OCI-LY7 (cell line): ENCODE results near the gene HCFC2. TPM values are rescaled to one million over a fixed set of nuclear protein-coding genes. Genes with fewer than 3 reads are reported as not detected.
"Not testable (repeated sequence)": the region's sequence is repeated elsewhere in the genome, so short reads cannot be mapped to it uniquely, and the experiment has no call there.

Experiments
- Bru-seq: library from RNA; stranded (reverse); fragments of 400-500 nt; gene quantifications from one replicate; lab custom pipeline; 2021; lab: Mats Ljungman, UMichigan
- BruChase-seq, 2 experiments: library from RNA; stranded (reverse); fragments of 400-500 nt; gene quantifications; one replicate each; lab custom pipeline; 2021; lab: Mats Ljungman, UMichigan
- BruUV-seq: library from RNA; stranded (reverse); fragments of 400-500 nt; replicated peaks from 2 replicates; lab custom pipeline; 2021; lab: Mats Ljungman, UMichigan
- CTCF ChIA-PET: fragments of 300-600 bp; sonication (Branson Sonifier 250); formaldehyde crosslinking; loops from one replicate; lab custom pipeline; 2022; ENCODE audit warnings: antibody characterized with exemption; ENCODE audit not compliant: unreplicated experiment; lab: Charles Lee
- POLR2A ChIA-PET: fragments of 300-600 bp; sonication (Branson Sonifier 250); formaldehyde crosslinking; loops from one replicate; lab custom pipeline; 2022; ENCODE audit warnings: antibody characterized with exemption; lab: Charles Lee
- DNase-seq: peaks from one replicate; pipeline ENCODE4 v3.0.0-alpha.2; 2015; ENCODE audit warnings: low spot score
- H2AFZ ChIP-seq: fragments of 200-600 bp; sonication (generic), shearing (Covaris generic); 2 replicates; pipeline ENCODE4 v1.6.1; 2014; ENCODE audit warnings: mild to moderate bottlenecking, antibody characterized with exemption, low read length, moderate library complexity
- H3K27ac ChIP-seq: fragments of 200-600 bp; sonication (generic); 2 replicates; pipeline ENCODE4 v1.5.1; 2014; ENCODE audit warnings: mixed run types, low read depth, mild to moderate bottlenecking, moderate library complexity, low read length, inconsistent platforms; ENCODE audit not compliant: poor library complexity, severe bottlenecking
- H3K36me3 ChIP-seq: fragments of 200-600 bp; sonication (generic); 2 replicates; pipeline ENCODE4 v1.6.1; 2014; ENCODE audit warnings: mild to moderate bottlenecking, antibody characterized with exemption, low read length, moderate library complexity, mixed read lengths; ENCODE audit not compliant: insufficient read depth
- H3K4me1 ChIP-seq: fragments of 200-600 bp; sonication (generic); 2 replicates; pipeline ENCODE4 v1.5.1; 2014; ENCODE audit warnings: mild to moderate bottlenecking, low read length; ENCODE audit not compliant: insufficient read depth, poor library complexity, severe bottlenecking
- H3K4me2 ChIP-seq: fragments of 200-600 bp; sonication (generic); 2 replicates; pipeline ENCODE4 v1.6.1; 2014; ENCODE audit warnings: mild to moderate bottlenecking, low read length
- H3K4me3 ChIP-seq: fragments of 200-600 bp; sonication (generic); 2 replicates; pipeline ENCODE4 v1.5.1; 2014; ENCODE audit warnings: mild to moderate bottlenecking, low read depth, low read length; ENCODE audit not compliant: poor library complexity, severe bottlenecking
- H3K79me2 ChIP-seq: fragments of 200-600 bp; sonication (generic); 2 replicates; pipeline ENCODE4 v1.6.1; 2016; ENCODE audit warnings: low read depth, mild to moderate bottlenecking, low read length, moderate library complexity, mixed read lengths; ENCODE audit not compliant: insufficient read depth
- H3K9me2 ChIP-seq: fragments of 200-600 bp; sonication (generic); 2 replicates; pipeline ENCODE4 v1.6.1; 2016; ENCODE audit warnings: mild to moderate bottlenecking, low read length, mixed read lengths; ENCODE audit not compliant: insufficient read depth
- H3K9me3 ChIP-seq: fragments of 200-600 bp; sonication (generic); 2 replicates; pipeline ENCODE4 v1.6.1; 2014; ENCODE audit warnings: mild to moderate bottlenecking, mixed run types, low read length, mixed read lengths
- H4K20me1 ChIP-seq: fragments of 200-600 bp; sonication (generic); 2 replicates; pipeline ENCODE4 v1.6.1; 2014; ENCODE audit warnings: mild to moderate bottlenecking, antibody characterized with exemption, low read length, moderate library complexity, mixed read lengths; ENCODE audit not compliant: insufficient read depth
- CTCF ChIP-seq: fragments of 200-600 bp; sonication (generic); conservative IDR thresholded peaks from 2 replicates; pipeline ENCODE4 v1.5.1; 2014; ENCODE audit warnings: mild to moderate bottlenecking, antibody characterized with exemption, low read length, moderate library complexity, mixed read lengths
- EZH2phosphoT487 ChIP-seq: fragments of 200-600 bp; sonication (generic); IDR thresholded peaks from 2 replicates; pipeline ENCODE4 v1.6.1; 2018; ENCODE audit warnings: low read depth, borderline replicate concordance, mild to moderate bottlenecking, mixed run types, antibody characterized with exemption, low read length, moderate library complexity, mixed read lengths
- intact Hi-C: fragments of 100-400 bp; cut with micrococcal nuclease; formaldehyde crosslinking; loops from one replicate; pipeline ENCODE4 v1.10.0; 2022; ENCODE audit not compliant: unreplicated experiment
- long read RNA-seq: library from polyadenylated mRNA; stranded (forward); transcript quantifications from one replicate; pipeline ENCODE4 v2.0.0, GENCODE V29; 2022
- total RNA-seq, 2 experiments: library from RNA; depleted of rRNA in 1 of 2; stranded (reverse); fragments of >200 nt in 1 of 2; shearing (Covaris generic) in 1 of 2; gene quantifications; 2 replicates each; pipeline ENCODE4 v1.2.3, GENCODE V29; 2014 to 2022

HCFC2 gene
- total RNA-seq (2014; rRNA removed; shearing (Covaris generic)), result 8.7 and 14.6 TPM in 2 replicates
- total RNA-seq (2022), result 11.8 and 14.2 TPM in 2 replicates
- Bru-seq, nascent RNA, result percentile 74 among the genes with signal in this experiment
- percentile 63 among the genes with signal in this experiment for BruChase-seq, experiment 1, labeled RNA remaining after a 6-hour chase
- percentile 69 among the genes with signal in this experiment for BruChase-seq, experiment 2, labeled RNA remaining after a 2-hour chase
- long read RNA-seq, full-length matches to known transcripts, result 19 of 27 reads
- long read RNA-seq, partial matches to known transcripts, result 3 of 27 reads
- long read RNA-seq, other reads (novel, unspliced or antisense), result 5 of 27 reads

- Histone ChIP-seq H2AFZ (peak within 1 kb of the TSS; percentile 91), H3K4me1 (peaks cover 16% of the 10 kb centered on the region), H3K4me2 (peak within 1 kb of the TSS; percentile 82), H3K9me2 (no peaks in the 10 kb centered on the region), H3K4me3 (peak within 1 kb of the TSS; percentile 97), H4K20me1 (no peaks in the 10 kb centered on the region), H3K36me3 (peaks cover 19% of the 10 kb centered on the region; the same call in 1 of the 2 replicates), H3K79me2 (peaks cover 10% of the 10 kb centered on the region; the same call in 1 of the 2 replicates), H3K9me3 (no peaks in the 10 kb centered on the region), H3K27ac (peak within 1 kb of the TSS; percentile 28)
- DNase-seq, result peak; percentile 91
- intact Hi-C loops, result loop anchor here (2.0 to 10.0 kb wide), 2 partner anchors 45 to 291 kb away; no protein-coding TSS in a partner anchor
- ChIA-PET CTCF (interaction anchor here (0.7 to 1.2 kb wide), 2 partner anchors 45 to 204 kb away, joined by 3 to 10 read pairs; no protein-coding TSS in a partner anchor), POLR2A (interaction anchor here (0.7 to 1.4 kb wide), 11 partner anchors 11 to 314 kb away, joined by 3 to 4 read pairs (median 3); partner anchors contain the start of genes HSP90B1 and NFYB)
- TF ChIP-seq EZH2phosphoT487 (no peak), CTCF (no peak)
- BruUV-seq, result no TSS peak
Observed at GRCh38 chr12:104064031-104064841, at the start of gene HCFC2. HCFC2 (plus strand) TSS chr12:104064531; CDS start chr12:104064561, 30 bp downstream.

GRCh38 chr12:104021862-104022261 is 42.5 kb upstream of the HCFC2 start:
- H4K20me1 ChIP-seq, H3K9me2 ChIP-seq, H2AFZ ChIP-seq, BruUV-seq, DNase-seq, H3K4me2 ChIP-seq, H3K27ac ChIP-seq, CTCF ChIA-PET, H3K4me1 ChIP-seq, H3K9me3 ChIP-seq, H3K36me3 ChIP-seq, intact Hi-C loops, POLR2A ChIA-PET, H3K79me2 ChIP-seq, H3K4me3 ChIP-seq: not testable (repeated sequence)

- no peak for DNase-seq
- no peaks in the 10 kb centered on the region for H3K79me2 ChIP-seq
- peaks cover 8% of the 10 kb centered on the region; the same call in 1 of the 2 replicates for H3K9me3 ChIP-seq
- no peaks in the 10 kb centered on the region for H3K36me3 ChIP-seq
- H3K4me1 ChIP-seq, result no peaks in the 10 kb centered on the region
- no peaks in the 10 kb centered on the region for H3K9me2 ChIP-seq
- intact Hi-C loops, result no loop called here
- no peak overlapping the region for H3K27ac ChIP-seq
- TF ChIP-seq CTCF (no peak), EZH2phosphoT487 (no peak)
- no peak overlapping the region for H3K4me2 ChIP-seq
- H2AFZ ChIP-seq, result no peak overlapping the region
- CTCF ChIA-PET, result no interaction called here
- no peak overlapping the region for H3K4me3 ChIP-seq
- POLR2A ChIA-PET, result interaction anchor here (1.1 kb wide), 1 partner anchor 36 kb away, joined by 4 read pairs; no protein-coding TSS in a partner anchor
- BruUV-seq, result no TSS peak
- H4K20me1 ChIP-seq, result no peaks in the 10 kb centered on the region
Observed at GRCh38 chr12:104022786-104023185, 41.5 kb upstream of the HCFC2 start.
